Aorta (tissue), 5 donors: Measurements from ENCODE around the gene ZDHHC4. TPM values are rescaled to one million over a fixed set of nuclear protein-coding genes. Genes with fewer than 3 reads are reported as not detected.

Experiments used
- ATAC-seq: fragments of 200-7000 bp; cut with Tn5 transposase; one replicate; pipeline ENCODE4 v1.9.1; 2022; ENCODE audit warnings: moderate library complexity; ENCODE audit not compliant: low FRiP score
- DNase-seq, 2 donors: peaks; one replicate each; pipeline ENCODE4 v3.0.0-alpha.2; 2020
- H3K27ac ChIP-seq, 2 donors: one replicate each; pipeline ENCODE4 v1.5.1; 2013; ENCODE audit warnings: low read length in 2 of 2, mild to moderate bottlenecking in 2 of 2, moderate library complexity in 2 of 2, control low read depth in 1 of 2, inconsistent platforms in 1 of 2, low read depth in 1 of 2
- H3K27me3 ChIP-seq, 2 donors: one replicate each; pipeline ENCODE4 v1.6.1; 2013; ENCODE audit warnings: control low read depth in 1 of 2, low read length in 1 of 2, mild to moderate bottlenecking in 1 of 2, moderate library complexity in 1 of 2; ENCODE audit not compliant: insufficient read depth in 2 of 2, control insufficient read depth in 1 of 2
- H3K36me3 ChIP-seq, 2 donors: one replicate each; pipeline ENCODE4 v1.6.1; 2013; ENCODE audit warnings: control low read depth in 1 of 2, low read length in 1 of 2, mild to moderate bottlenecking in 1 of 2; ENCODE audit not compliant: insufficient read depth in 2 of 2, control insufficient read depth in 1 of 2
- H3K4me1 ChIP-seq, 2 donors: one replicate each; pipeline ENCODE4 v1.6.1; 2013; ENCODE audit warnings: low read length in 2 of 2, control low read depth in 1 of 2, mild to moderate bottlenecking in 1 of 2, moderate library complexity in 1 of 2; ENCODE audit not compliant: insufficient read depth in 2 of 2, control insufficient read depth in 1 of 2
- H3K4me3 ChIP-seq, 2 donors: one replicate each; pipeline ENCODE4 v1.5.1; 2013; ENCODE audit warnings: low read length in 2 of 2, control low read depth in 1 of 2, mild to moderate bottlenecking in 1 of 2
- H3K9me3 ChIP-seq: one replicate; pipeline ENCODE4 v1.6.1; 2013; ENCODE audit warnings: mild to moderate bottlenecking, low read length; ENCODE audit not compliant: control insufficient read depth
- WGBS, 2 donors: extraction: QIAGEN DNeasy Blood & Tissue Kit; methylation state at CpG; one replicate each; pipeline ENCODE4 v1.1.7; 2013; 5-methylcytosine and 5-hydroxymethylcytosine counted together
- intact Hi-C, 2 donors: fragments of 100-400 bp; cut with DNase I; formaldehyde crosslinking; loops; one replicate each; pipeline versions ENCODE4 v1.14.2 to v1.15.0; 2022
- long read RNA-seq, 2 donors: library from polyadenylated mRNA; unstranded; transcript quantifications; one replicate each; pipeline ENCODE4 v2.0.0, GENCODE V29; 2020 to 2021
- polyA plus RNA-seq, 2 donors: library from polyadenylated mRNA; stranded (reverse); fragments of 200-250 nt; gene quantifications; one replicate each; pipeline ENCODE4 v1.2.3, GENCODE V29; 2013
- total RNA-seq, 2 donors: library from RNA; stranded (reverse); fragmentation: NEBNext Ultra II Directional; extraction: Animal tissue kit (Norgen Biotek cat#: 25700); gene quantifications; one replicate each; pipeline ENCODE4 v1.2.1, GENCODE V29; 2021
- donor health status: healthy with polysubstance abuse.
- donor health status: Bipolar disorder and iron deficiency.
- donor health status: DM: no; HTN: no; CAD: no.
- donor health status: DM: no; HTN: no; CAD: no.
- donor health status: DM: yes; HTN: yes; CAD: no.

Gene ZDHHC4
- 10 to 100 TPM; 33.8 to 36.2 TPM for total RNA-seq
- polyA plus RNA-seq: 10 to 100 TPM; 48.7 to 49.8 TPM
- long read RNA-seq, donor 1, transcript ZDHHC4-205 (8 exons, 1,552 nt): minor isoform, 28 of 97 reads
- long read RNA-seq, donor 1, transcript ZDHHC4-201 (8 exons, 1,259 nt): major isoform, 39 of 97 reads
- long read RNA-seq, donor 1, transcript ZDHHC4-203 (9 exons, 1,461 nt): minor isoform, 10 of 97 reads
- long read RNA-seq, donor 1, partial matches to known transcripts: 6 of 97 reads
- long read RNA-seq, donor 1, other reads (novel, unspliced or antisense): 5 of 97 reads
- long read RNA-seq, donor 2, partial matches to known transcripts: 0 of 10 reads
- long read RNA-seq, donor 2, other reads (novel, unspliced or antisense): 2 of 10 reads

DNA sequence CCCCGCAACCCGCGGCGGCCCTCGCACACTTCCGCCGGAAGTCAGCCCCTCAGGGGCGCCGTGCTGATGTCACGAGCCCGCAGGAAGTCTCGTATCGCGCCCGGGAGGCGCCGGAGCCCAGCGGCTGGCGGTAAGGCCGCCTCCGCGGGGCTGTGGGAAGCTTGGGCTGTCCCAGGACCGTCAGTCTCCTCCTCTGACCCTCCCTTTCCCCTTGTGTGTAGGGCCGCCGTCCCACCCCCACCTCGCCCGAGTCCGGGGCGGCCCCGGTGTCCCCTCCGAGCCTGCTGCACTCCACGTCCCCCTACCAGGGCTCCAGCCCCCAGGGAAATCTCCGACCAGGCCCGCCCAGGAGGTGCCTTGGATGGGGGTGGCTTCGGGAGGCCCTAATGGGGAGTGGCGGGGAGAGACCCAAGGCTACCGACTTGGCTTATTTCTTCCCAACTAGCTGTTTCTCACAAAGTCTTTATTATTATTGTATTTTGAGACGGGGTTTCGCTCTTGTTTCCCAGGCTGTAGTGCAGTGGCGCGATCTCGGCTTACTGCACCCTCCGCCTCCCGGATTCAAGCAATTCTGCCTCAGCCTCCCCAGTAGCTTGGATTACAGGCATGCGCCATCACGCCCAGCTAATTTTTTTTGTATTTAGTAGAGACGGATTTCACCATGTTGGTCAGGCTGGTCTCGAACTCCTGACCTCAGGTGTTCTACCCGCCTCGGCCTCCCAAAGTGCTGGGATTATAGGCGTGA lies at the start of gene ZDHHC4:
Gene ZDHHC4 (plus strand): TSS at position 86 of the 745 bp plus-strand sequence. CDS start 3,108 bp downstream, outside the sequence.
- Histone ChIP-seq H3K4me1 (no peaks in the 10 kb centered on the region), H3K27ac (peak within 1 kb of the TSS; percentile 76 to 94), H3K4me3 (peak within 1 kb of the TSS; percentile 53 to 77), H3K36me3 (peaks cover 0 to 2% of the 10 kb centered on the region in 2 donors), H3K27me3 (no peaks in the 10 kb centered on the region), H3K9me3 (no peaks in the 10 kb centered on the region)
- intact Hi-C loops: no loop called here
- WGBS, 2 donors: 11 to 12% methylated on average over 51 of the region's 51 CpGs
- ATAC-seq: peak; percentile 95
- peak; percentile 94 to 97 for DNase-seq

DNA sequence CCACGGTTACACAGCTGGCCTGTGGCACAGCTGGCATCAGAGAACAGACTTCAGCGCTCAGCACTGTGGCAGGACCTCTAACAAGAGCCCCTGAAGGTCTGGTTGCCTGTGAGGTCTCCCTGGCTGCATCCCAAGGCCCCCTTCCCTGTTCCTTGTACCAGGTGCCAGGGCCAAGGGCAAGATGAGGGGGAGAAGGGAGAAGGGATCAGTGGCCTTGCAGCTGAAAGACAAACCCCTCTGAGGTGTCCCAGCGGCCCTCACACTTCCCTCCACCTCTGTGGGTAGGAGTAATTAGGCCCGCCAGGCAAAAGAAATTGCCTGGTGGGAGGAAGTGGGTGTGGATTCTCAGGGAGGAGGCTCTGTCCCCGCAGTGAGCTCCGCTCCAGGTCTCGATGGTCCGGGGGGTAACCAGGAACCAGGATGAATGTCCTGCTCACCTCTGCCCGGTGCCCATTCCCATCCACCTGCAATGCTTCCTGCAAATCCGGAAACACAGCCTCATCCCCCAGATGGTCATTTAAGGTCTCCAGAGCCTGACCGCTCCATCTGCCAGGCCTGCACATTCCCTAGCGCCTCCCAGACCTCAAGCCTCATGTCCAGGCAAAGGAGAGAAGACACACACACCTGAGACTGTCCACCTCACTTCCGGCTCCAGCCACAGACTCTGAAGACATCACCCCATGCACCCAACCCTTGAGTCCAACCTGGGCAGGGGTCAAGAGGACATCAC lies 48.7 kb upstream of the ZDHHC4 start:
- H3K9me3 ChIP-seq: no peaks in the 10 kb centered on the region
- H3K27me3 ChIP-seq: no peaks in the 10 kb centered on the region
- H3K27ac ChIP-seq: no peak overlapping the region
- no peak for DNase-seq
- intact Hi-C loops: no loop called here
- no peak overlapping the region for H3K4me3 ChIP-seq
- H3K4me1 ChIP-seq: no peaks in the 10 kb centered on the region
- no peak for ATAC-seq
- WGBS, 2 donors: 87 to 90% methylated on average over 13 of the region's 13 CpGs
- H3K36me3 ChIP-seq: no peaks in the 10 kb centered on the region

DNA sequence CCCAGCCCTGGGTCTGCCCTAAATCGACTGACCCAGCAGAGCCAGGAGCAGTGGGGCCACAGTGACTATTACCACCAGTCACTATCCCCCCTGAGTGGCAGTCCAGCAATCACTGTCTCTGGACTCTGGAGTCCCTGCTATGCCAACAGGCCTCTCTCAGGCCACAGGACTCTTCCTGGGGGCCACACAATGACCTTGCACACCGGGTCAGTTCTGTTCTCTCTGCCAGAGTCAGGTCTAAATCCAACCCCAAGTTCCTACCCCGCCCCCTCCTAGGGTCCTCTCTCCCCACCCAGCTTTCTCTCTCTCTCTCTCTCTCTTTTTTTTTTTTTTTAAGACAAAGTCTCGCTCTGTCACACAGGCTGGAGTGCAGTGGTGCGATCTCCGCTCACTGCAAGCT lies 47.6 kb upstream of the ZDHHC4 start:
- H3K27ac ChIP-seq: no peak overlapping the region
- H3K9me3 ChIP-seq: no peaks in the 10 kb centered on the region
- H3K4me1 ChIP-seq: no peaks in the 10 kb centered on the region
- ATAC-seq (no peak), DNase-seq (no peak)
- no peaks in the 10 kb centered on the region for H3K36me3 ChIP-seq
- H3K4me3 ChIP-seq: no peak overlapping the region
- no peaks in the 10 kb centered on the region for H3K27me3 ChIP-seq
- 77 to 85% methylated on average over 6 of the region's 6 CpGs for WGBS, 2 donors
- intact Hi-C loops: no loop called here

DNA sequence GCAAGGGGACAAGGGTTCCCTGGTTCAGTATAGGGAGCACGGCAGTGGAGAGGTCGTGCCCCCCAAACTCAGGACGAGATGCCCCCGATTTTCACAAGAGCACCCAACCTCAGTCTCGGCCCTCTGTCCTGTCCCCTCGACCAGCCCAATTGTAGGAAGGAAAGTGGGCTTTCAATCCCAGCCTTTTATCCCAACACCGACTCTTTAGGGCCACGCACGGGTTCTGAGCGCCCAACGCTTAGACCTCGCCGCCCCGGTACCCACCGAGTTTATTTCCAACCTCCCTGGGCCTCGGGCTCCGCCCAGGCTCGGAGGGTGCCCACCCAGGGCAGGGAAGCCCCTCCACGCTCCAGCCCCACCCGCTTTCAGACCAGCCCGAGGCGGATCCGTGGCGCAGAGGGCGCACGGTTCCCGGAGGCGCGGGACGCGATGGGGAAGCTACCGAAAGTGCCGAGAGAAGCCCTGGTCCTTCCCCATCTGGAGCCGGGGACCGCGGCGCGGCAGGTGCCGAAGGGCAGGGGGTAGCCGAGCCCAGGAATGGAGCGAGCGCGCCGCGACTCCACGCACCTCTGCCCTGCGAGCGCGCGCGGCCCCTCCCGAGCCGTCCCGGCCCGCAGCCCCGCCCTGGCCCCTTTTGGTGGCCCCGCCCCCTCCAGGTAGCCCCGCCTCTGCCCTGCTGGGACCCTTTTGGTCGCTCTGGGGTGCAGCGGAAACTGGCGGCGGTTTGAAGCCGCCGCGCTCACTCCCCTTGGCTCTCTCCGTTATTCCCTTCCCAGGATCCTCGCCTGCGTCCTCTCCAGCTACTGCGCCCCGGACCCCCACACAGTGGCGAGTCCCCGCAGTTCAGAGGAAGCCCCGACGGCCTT lies 46.4 kb upstream of the ZDHHC4 start:
- Histone ChIP-seq H3K27me3 (no peaks in the 10 kb centered on the region), H3K4me3 (no peak overlapping the region), H3K36me3 (no peaks in the 10 kb centered on the region), H3K4me1 (no peaks in the 10 kb centered on the region), H3K9me3 (no peaks in the 10 kb centered on the region), H3K27ac (no peak overlapping the region)
- intact Hi-C loops: no loop called here
- ATAC-seq (no peak), DNase-seq (no peak)
- 2% methylated on average over 67 to 74 of the region's 74 CpGs for WGBS, 2 donors

DNA sequence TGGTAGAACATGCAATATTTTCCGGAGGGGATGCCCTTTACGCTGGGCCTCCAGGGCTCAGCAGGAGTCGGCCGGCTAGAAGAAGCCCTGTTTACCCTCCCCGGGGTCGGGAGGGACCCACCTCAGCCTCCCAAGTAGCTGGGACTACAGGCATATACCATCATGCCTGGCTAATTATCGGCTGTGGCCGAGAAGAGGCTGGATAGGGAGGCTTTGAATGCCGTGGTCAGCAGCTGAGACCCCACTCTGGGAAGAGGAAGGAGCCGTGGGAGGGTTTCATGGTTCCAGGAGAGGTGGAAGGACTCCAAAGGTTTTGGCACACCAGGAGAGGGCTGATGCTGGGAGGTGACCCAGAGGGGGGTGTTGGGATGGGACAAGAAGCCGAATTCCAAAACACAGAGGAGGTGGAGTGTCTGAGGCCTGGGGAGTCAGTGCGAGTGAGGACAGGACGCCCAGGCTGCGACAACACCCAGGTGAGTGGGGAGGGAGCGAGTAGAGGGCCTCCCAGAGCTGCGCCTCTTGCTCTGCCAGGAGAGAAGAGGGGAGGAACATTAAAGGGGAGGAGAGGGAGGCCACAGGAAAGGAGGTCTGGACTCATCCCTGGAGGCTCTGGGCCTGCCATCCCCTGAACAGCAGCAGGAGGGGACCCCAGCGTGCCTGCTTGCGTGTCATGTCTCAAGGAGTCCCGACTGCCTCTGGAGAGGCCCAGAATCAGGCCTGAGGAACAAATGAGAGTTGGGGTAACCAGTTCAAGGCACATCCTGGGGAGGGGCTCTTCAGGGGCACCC lies 45.6 kb upstream of the ZDHHC4 start:
- H3K27me3 ChIP-seq: no peaks in the 10 kb centered on the region
- intact Hi-C loops: no loop called here
- no peaks in the 10 kb centered on the region for H3K4me1 ChIP-seq
- H3K9me3 ChIP-seq: no peaks in the 10 kb centered on the region
- no peak for DNase-seq
- H3K4me3 ChIP-seq: no peak overlapping the region
- 53 to 54% methylated on average over 19 of the region's 19 CpGs for WGBS, 2 donors
- H3K36me3 ChIP-seq: no peaks in the 10 kb centered on the region
- ATAC-seq: no peak
- H3K27ac ChIP-seq: no peak overlapping the region

DNA sequence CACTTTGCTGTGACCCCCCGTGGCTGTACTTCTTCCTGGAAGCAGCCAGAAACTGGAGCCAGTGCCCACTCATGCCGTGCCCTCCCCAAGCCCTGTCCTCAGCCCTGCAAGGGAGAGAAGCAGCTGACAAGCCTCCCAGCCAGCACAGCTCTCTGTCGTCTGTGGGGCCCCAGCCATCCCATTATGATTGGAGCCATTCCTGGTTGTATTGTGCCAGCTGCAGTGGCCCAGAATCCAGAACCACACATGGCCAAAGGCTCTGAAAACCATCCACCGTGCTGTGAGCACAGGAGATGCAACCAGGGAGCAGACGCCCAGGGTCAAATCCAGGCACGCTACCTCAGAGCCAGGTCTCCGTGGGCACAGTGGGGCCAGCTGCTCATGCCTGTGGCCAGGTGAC lies 44.7 kb upstream of the ZDHHC4 start:
- H3K4me3 ChIP-seq: no peak overlapping the region
- no peak for ATAC-seq
- 37 to 43% methylated on average over 7 of the region's 7 CpGs for WGBS, 2 donors
- no peaks in the 10 kb centered on the region for H3K4me1 ChIP-seq
- H3K27ac ChIP-seq: no peak overlapping the region
- no peaks in the 10 kb centered on the region for H3K36me3 ChIP-seq
- DNase-seq: no peak
- H3K27me3 ChIP-seq: no peaks in the 10 kb centered on the region
- intact Hi-C loops: no loop called here
- no peaks in the 10 kb centered on the region for H3K9me3 ChIP-seq

DNA sequence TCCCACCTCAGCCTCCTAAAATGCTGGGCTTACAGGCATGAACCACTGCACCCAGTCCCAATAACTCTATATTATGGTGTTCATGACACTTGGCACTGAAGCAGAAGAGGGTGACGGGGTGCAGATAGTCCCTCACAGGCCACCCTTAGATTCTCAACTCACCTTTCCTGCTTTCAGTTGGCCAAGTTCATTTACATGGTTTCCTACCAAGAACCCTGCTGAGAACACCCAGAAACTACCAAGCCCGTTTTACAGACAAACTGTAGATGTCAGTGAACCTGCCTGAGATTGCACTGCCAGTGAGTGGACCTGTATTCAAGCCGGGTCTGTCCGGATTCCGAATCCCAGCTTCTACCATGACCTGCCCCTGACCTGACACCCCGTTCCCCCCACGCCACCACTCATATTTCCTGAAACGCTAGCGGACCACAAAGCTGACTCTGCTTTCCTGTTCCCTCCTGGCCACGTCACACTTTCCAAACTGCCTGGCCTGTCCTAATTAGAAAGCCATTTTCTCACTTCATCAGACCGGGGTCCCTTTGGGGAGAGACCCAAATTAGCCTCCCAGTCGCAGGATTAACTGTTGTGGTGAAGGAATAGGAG lies 43.3 kb upstream of the ZDHHC4 start:
- no peak for DNase-seq
- H3K27ac ChIP-seq: no peak overlapping the region
- H3K4me1 ChIP-seq: no peaks in the 10 kb centered on the region
- H3K27me3 ChIP-seq: no peaks in the 10 kb centered on the region
- H3K4me3 ChIP-seq: no peak overlapping the region
- 63 to 68% methylated on average over 12 of the region's 12 CpGs for WGBS, 2 donors
- H3K36me3 ChIP-seq: no peaks in the 10 kb centered on the region
- no peak for ATAC-seq
- no peaks in the 10 kb centered on the region for H3K9me3 ChIP-seq
- intact Hi-C loops: no loop called here
